Measurements from ENCODE around the gene TRAF1. TPM values are rescaled to one million over a fixed set of nuclear protein-coding genes. Genes with fewer than 3 reads are reported as not detected.

The TRAF1 gene
- total RNA-seq, 1 experiment from 2014 or later: 1.6 TPM

DNA sequence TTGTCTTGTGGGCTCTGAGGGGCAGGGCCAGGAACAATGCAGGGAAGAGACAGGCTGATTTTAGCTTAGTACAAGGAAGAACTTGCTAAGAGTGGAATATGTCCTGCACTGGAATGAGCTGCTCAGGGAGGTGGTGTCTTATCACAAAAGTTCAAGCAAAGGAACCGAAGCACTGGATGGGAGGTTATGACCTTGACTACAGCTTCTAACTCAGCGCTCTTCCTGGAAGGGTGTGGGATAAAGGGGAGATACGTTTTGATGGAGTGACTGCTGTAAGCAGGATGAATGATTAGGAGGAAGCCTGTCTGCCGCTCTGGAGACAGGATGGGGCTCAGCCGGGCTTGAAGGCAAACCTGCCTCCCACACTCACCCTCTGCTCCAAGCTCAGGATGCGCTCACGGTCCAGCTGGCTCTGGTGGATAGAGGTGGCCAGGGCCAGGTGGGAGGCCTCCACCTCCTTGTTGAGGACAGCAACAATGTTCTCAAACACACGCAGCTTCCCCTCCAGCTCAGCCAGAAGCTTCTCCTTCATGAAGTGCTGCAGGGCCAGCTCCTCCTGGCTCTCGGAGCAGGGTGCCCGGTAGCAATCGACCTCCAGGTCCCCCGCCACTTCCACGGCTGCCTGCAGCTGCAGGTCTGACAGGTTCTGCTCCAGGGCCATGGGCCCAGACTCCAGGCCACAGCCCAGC is 13.5 kb downstream of the TRAF1 start:
- TF ChIP-seq, protein P1, sequence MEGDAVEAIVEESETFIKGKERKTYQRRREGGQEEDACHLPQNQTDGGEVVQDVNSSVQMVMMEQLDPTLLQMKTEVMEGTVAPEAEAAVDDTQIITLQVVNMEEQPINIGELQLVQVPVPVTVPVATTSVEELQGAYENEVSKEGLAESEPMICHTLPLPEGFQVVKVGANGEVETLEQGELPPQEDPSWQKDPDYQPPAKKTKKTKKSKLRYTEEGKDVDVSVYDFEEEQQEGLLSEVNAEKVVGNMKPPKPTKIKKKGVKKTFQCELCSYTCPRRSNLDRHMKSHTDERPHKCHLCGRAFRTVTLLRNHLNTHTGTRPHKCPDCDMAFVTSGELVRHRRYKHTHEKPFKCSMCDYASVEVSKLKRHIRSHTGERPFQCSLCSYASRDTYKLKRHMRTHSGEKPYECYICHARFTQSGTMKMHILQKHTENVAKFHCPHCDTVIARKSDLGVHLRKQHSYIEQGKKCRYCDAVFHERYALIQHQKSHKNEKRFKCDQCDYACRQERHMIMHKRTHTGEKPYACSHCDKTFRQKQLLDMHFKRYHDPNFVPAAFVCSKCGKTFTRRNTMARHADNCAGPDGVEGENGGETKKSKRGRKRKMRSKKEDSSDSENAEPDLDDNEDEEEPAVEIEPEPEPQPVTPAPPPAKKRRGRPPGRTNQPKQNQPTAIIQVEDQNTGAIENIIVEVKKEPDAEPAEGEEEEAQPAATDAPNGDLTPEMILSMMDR (IDR thresholded peaks at IDR 0.05; ENCODE audit: unreplicated experiment): no peak
- DNase-seq: no peak
- Mint-ChIP-seq H3K27me3 (ENCODE audit: unreplicated experiment) (no peaks in the 10 kb centered on the region), H3K36me3 (ENCODE audit: insufficient read depth, unreplicated experiment) (no peaks in the 10 kb centered on the region), H3K9me3 (ENCODE audit: low read depth, unreplicated experiment) (no peaks in the 10 kb centered on the region), H3K27ac (ENCODE audit: unreplicated experiment) (no peak overlapping the region), H3K4me1 (ENCODE audit: low read depth, unreplicated experiment) (no peaks in the 10 kb centered on the region), H3K4me3 (ENCODE audit: low read depth, unreplicated experiment) (no peak overlapping the region)
- CTCF ChIA-PET: interaction anchor here (0.6 kb wide), 3 partner anchors 29 to 1863 kb away, joined by 3 to 4 read pairs (median 3); no protein-coding TSS in a partner anchor
- BruUV-seq (replicated peaks): no TSS peak
- intact Hi-C loops (cut with micrococcal nuclease; ENCODE audit: unreplicated experiment): no loop called here

DNA sequence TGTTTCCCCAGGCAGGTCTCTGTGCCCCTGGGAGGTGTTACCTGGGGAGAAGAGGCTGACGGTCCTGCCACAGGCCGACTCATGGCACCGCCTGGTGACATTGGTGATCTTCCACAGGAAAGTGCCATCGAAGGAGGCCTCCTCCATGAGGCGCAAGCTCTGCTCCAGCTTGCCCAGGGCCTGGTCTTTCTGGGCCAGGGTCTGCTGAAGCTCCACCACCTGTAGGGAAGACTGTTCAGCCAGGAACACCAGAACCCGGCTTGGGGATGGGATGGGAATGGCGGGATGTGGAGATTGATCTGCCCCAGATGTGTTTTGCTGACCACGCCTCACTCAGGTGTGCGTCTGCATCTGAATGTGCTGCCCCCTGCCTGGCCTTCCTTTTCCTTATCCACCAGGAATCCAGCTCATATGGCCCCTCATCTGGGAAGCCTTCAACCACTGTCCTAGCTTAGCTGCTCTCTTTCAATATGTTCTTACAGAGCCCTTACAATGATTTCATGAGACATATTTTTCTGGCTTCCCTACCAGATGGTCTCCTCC is 15.2 kb downstream of the TRAF1 start:
- no peak overlapping the region for H3K4me3 Mint-ChIP-seq (ENCODE audit: low read depth, unreplicated experiment)
- CTCF ChIA-PET: no interaction called here
- no peak for DNase-seq
- no peak overlapping the region for H3K27ac Mint-ChIP-seq (ENCODE audit: unreplicated experiment)
- no peaks in the 10 kb centered on the region for H3K36me3 Mint-ChIP-seq (ENCODE audit: insufficient read depth, unreplicated experiment)
- TF ChIP-seq, protein P1 (IDR thresholded peaks at IDR 0.05; ENCODE audit: unreplicated experiment): no peak
- intact Hi-C loops (cut with micrococcal nuclease; ENCODE audit: unreplicated experiment): no loop called here
- H3K9me3 Mint-ChIP-seq (ENCODE audit: low read depth, unreplicated experiment): no peaks in the 10 kb centered on the region
- H3K27me3 Mint-ChIP-seq (ENCODE audit: unreplicated experiment): no peaks in the 10 kb centered on the region
- H3K4me1 Mint-ChIP-seq (ENCODE audit: low read depth, unreplicated experiment): no peaks in the 10 kb centered on the region
- no TSS peak for BruUV-seq (replicated peaks)

DNA sequence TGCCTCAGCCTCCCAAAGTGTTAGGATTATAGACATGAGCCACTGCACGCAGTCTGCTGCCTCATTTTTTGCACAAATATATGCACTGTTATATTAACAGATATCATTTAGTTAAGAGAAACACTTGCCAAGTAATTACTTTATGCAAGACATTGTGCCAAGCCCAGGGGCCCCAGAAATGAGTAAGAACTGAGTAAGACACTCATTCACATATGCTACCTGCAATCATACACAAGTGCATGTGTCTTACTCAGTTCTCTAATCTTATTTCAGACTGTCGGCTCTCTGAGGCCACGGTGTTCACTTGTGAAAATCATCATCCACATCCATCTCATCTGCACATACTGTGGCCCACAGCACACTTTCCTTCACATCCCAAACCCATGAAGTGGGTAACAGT is 16.0 kb downstream of the TRAF1 start:
- no peak overlapping the region for H3K4me3 Mint-ChIP-seq (ENCODE audit: low read depth, unreplicated experiment)
- TF ChIP-seq, protein P1 (IDR thresholded peaks at IDR 0.05; ENCODE audit: unreplicated experiment): no peak
- DNase-seq: no peak
- intact Hi-C loops (cut with micrococcal nuclease; ENCODE audit: unreplicated experiment): no loop called here
- H3K36me3 Mint-ChIP-seq (ENCODE audit: insufficient read depth, unreplicated experiment): no peaks in the 10 kb centered on the region
- H3K4me1 Mint-ChIP-seq (ENCODE audit: low read depth, unreplicated experiment): no peaks in the 10 kb centered on the region
- no TSS peak for BruUV-seq (replicated peaks)
- H3K27me3 Mint-ChIP-seq (ENCODE audit: unreplicated experiment): no peaks in the 10 kb centered on the region
- H3K27ac Mint-ChIP-seq (ENCODE audit: unreplicated experiment): no peak overlapping the region
- CTCF ChIA-PET: no interaction called here
- H3K9me3 Mint-ChIP-seq (ENCODE audit: low read depth, unreplicated experiment): no peaks in the 10 kb centered on the region

DNA sequence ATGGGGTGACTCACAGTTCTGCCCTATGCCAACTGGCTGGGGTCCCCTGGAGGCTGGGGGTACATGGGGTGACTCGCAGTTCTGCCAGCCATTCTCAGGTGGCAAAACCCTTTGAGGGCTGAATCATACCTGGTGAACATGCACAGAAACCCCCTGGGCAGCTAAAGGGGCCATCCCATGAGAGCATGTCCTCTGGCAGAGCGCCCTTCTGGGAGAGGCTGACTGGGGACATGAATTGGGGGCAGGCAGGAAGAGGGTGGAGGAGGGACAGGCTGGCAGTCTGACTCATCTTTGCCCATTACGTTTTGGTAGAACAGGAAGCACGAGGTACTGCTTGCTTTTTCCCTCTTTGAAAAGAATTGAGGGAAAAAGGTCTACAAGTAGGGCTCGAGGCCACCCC is 16.7 kb downstream of the TRAF1 start:
- Mint-ChIP-seq H3K4me3 (ENCODE audit: low read depth, unreplicated experiment) (no peak overlapping the region), H3K27ac (ENCODE audit: unreplicated experiment) (no peak overlapping the region), H3K36me3 (ENCODE audit: insufficient read depth, unreplicated experiment) (no peaks in the 10 kb centered on the region), H3K4me1 (ENCODE audit: low read depth, unreplicated experiment) (no peaks in the 10 kb centered on the region), H3K27me3 (ENCODE audit: unreplicated experiment) (no peaks in the 10 kb centered on the region), H3K9me3 (ENCODE audit: low read depth, unreplicated experiment) (no peaks in the 10 kb centered on the region)
- intact Hi-C loops (cut with micrococcal nuclease; ENCODE audit: unreplicated experiment): no loop called here
- BruUV-seq (replicated peaks): no TSS peak
- TF ChIP-seq, protein P1 (IDR thresholded peaks at IDR 0.05; ENCODE audit: unreplicated experiment): no peak
- no peak for DNase-seq
- CTCF ChIA-PET: no interaction called here

Measured in Calu3 (cell line).